ENCODE results near the gene RASA3. TPM values are rescaled to one million over a fixed set of nuclear protein-coding genes. Genes with fewer than 3 reads are reported as not detected.

RASA3 gene
- total RNA-seq, 4 donors from 2014 or later: 4.4 to 15.6 (median 8.5) TPM

DNA sequence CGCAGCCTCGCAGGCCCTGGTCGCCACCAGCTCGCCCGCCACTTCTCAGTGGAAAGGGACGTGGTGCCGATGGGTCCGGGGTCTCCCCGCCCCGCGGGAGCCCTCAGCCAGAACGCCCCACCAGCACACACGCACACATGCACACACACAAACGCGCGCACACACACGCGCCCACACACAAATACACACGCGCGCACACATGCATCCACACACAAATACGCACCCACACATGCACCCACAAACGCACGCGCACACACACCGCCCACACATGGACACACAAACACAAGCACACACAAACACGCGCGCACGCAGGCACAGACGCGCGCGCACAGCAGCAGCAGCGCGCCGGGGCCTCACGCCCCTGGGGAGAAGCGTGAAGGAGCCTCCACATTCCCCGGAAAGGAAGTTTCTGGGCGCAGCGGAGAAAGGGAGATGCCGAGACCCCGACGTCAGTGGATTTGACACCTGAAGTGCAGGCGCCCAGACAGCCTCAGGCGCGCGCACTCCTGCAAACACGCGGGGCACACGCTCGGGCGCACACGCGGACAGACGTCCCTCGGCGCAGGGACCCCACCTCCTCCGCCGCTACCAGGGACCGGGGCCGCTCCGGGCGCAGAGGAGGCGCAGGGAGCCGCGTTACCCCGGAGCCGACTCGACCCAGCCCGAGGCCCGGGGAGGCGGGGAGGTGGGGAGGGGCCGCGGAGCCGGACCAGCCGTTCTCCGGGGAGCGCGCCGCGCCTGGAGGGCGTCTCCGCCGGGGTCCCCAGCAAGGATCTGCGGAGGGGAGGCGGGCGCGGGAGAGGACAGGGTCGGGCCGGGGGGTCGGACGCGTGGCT, 622 bp downstream of the RASA3 start:
- H3K36me3 ChIP-seq: no peaks in the 10 kb centered on the region
- 1% methylated on average over 62 of the region's 95 CpGs; no CpG with 5 or more reads in 1 of the 2 donors for WGBS, 2 donors (ENCODE audit: low coverage in 1 of 2)
- no peak for TF ChIP-seq POLR2AphosphoS5 (IDR thresholded peaks at IDR 0.05)
- no peak for TF ChIP-seq POLR2A (IDR thresholded peaks at IDR 0.05)
- TF ChIP-seq, protein P1, sequence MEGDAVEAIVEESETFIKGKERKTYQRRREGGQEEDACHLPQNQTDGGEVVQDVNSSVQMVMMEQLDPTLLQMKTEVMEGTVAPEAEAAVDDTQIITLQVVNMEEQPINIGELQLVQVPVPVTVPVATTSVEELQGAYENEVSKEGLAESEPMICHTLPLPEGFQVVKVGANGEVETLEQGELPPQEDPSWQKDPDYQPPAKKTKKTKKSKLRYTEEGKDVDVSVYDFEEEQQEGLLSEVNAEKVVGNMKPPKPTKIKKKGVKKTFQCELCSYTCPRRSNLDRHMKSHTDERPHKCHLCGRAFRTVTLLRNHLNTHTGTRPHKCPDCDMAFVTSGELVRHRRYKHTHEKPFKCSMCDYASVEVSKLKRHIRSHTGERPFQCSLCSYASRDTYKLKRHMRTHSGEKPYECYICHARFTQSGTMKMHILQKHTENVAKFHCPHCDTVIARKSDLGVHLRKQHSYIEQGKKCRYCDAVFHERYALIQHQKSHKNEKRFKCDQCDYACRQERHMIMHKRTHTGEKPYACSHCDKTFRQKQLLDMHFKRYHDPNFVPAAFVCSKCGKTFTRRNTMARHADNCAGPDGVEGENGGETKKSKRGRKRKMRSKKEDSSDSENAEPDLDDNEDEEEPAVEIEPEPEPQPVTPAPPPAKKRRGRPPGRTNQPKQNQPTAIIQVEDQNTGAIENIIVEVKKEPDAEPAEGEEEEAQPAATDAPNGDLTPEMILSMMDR (IDR thresholded peaks at IDR 0.05): no peak
- no peak for TF ChIP-seq EP300 (IDR thresholded peaks at IDR 0.05; ENCODE audit: low read depth)
- peak overlapping the region; percentile 71 to 85 (median 80) for H3K4me3 ChIP-seq
- peak overlapping the region; percentile 81 to 89 (median 86) for H3K27ac ChIP-seq
- in situ Hi-C loops (cut with MboI; ENCODE audit: low pct_ligation_motif_present in 1 of 4, low pct_unique_long_range_greater_than_20kb in 1 of 4, low sequenced_read_pairs in 3 of 4) (no loop called here), intact Hi-C loops (cut with DNase I; ENCODE audit: low total_unique reads) (no loop called here)
- H3K27me3 ChIP-seq: no peaks in the 10 kb centered on the region
- no peaks in the 10 kb centered on the region for H3K9me3 ChIP-seq
- DNase-seq: no peak
- H3K4me1 ChIP-seq: peaks cover 20 to 44% (median 39%) of the 10 kb centered on the region in 4 donors

- intact Hi-C loops (cut with DNase I; ENCODE audit: low total_unique reads): no loop called here
- Histone ChIP-seq H3K27me3 (no peaks in the 10 kb centered on the region), H3K4me1 (peaks cover 20 to 44% (median 39%) of the 10 kb centered on the region in 4 donors), H3K4me3 (peak overlapping the region; percentile 71 to 85 (median 80)), H3K36me3 (no peaks in the 10 kb centered on the region), H3K9me3 (no peaks in the 10 kb centered on the region), H3K27ac (peak overlapping the region; percentile 81 to 89 (median 86))
- DNase-seq: peak; percentile 53
- in situ Hi-C loops (cut with MboI; ENCODE audit: low pct_ligation_motif_present in 1 of 4, low pct_unique_long_range_greater_than_20kb in 1 of 4, low sequenced_read_pairs in 3 of 4): no loop called here
- TF ChIP-seq EP300 (IDR thresholded peaks at IDR 0.05; ENCODE audit: low read depth) (no peak), POLR2A (IDR thresholded peaks at IDR 0.05) (peak; percentile 47), POLR2AphosphoS5 (IDR thresholded peaks at IDR 0.05) (peak; percentile 38 to 61 (median 52))
- TF ChIP-seq, protein P1 (IDR thresholded peaks at IDR 0.05): no peak
- 19% methylated on average over 29 of the region's 30 CpGs; no CpG with 5 or more reads in 1 of the 2 donors for WGBS, 2 donors (ENCODE audit: low coverage in 1 of 2)
These were observed 1.4 kb downstream of the RASA3 start for GRCh38 chr13:114130837-114131582.

DNA sequence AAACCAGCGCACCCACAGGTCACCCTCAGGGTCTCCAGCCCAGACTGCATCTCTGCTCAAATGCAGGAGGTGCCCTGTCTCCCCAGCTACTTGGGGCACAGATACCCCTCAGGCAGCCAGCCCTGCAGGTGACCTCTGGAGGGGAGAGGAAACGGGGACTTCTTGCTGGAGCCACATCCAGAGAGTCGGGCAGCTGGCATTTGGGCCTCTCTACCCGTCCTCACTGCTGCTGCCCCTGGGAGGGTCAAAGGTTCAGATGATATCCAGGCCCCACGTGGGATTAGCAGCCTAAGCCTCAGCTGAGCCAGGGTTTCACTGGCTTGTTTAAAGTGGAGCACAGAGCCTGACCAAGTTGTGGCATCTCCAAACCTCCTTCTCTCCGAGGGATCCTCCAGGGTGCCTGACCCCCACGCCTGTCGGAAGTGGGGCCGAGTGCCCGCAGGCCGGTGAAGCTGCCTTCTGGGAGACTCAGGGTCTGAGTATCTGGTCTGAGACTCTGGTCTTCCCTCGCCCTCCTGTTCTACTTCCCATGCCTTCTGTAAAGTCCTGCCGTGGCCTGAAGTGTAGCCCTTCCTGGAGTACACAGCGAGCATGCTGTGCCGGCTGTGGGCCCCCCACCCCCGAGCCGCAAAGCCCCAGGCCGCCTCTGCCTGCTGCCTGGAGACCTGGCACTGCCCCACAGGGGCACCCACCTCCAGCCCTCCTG, 2.1 kb downstream of the RASA3 start:
- no peaks in the 10 kb centered on the region for H3K36me3 ChIP-seq
- in situ Hi-C loops (cut with MboI; ENCODE audit: low pct_ligation_motif_present in 1 of 4, low pct_unique_long_range_greater_than_20kb in 1 of 4, low sequenced_read_pairs in 3 of 4): no loop called here
- 59% methylated on average over 18 of the region's 18 CpGs; no CpG with 5 or more reads in 1 of the 2 donors for WGBS, 2 donors (ENCODE audit: low coverage in 1 of 2)
- peak overlapping the region; percentile 81 to 89 (median 86) for H3K27ac ChIP-seq
- H3K4me3 ChIP-seq: peak overlapping the region in 3 of 4 donors; percentile 77 to 85 (median 83)
- no peak for TF ChIP-seq EP300 (IDR thresholded peaks at IDR 0.05; ENCODE audit: low read depth)
- TF ChIP-seq, protein P1 (IDR thresholded peaks at IDR 0.05): no peak
- TF ChIP-seq POLR2AphosphoS5 (IDR thresholded peaks at IDR 0.05): no peak
- no peak for TF ChIP-seq POLR2A (IDR thresholded peaks at IDR 0.05)
- intact Hi-C loops (cut with DNase I; ENCODE audit: low total_unique reads): no loop called here
- no peaks in the 10 kb centered on the region for H3K9me3 ChIP-seq
- H3K4me1 ChIP-seq: peaks cover 20 to 44% (median 39%) of the 10 kb centered on the region in 4 donors
- DNase-seq: no peak
- no peaks in the 10 kb centered on the region for H3K27me3 ChIP-seq

All from transverse colon (tissue), 4 donors.